Duodenal mucosa (tissue), 2 donors: ENCODE measurements around the gene PTPN1.

Source experiments
- H3K27ac ChIP-seq: one replicate; pipeline ENCODE4 v1.7.0; 2013; ENCODE audit warnings: low read depth, low read length
- H3K27me3 ChIP-seq, 2 donors: one replicate each; pipeline ENCODE4 v1.7.0; 2013; ENCODE audit warnings: low read length in 2 of 2, control low read depth in 1 of 2; ENCODE audit not compliant: insufficient read depth in 2 of 2, control insufficient read depth in 1 of 2
- H3K36me3 ChIP-seq, 2 donors: one replicate each; pipeline ENCODE4 v1.7.0; 2013; ENCODE audit warnings: low read length in 2 of 2, control low read depth in 1 of 2; ENCODE audit not compliant: insufficient read depth in 2 of 2, control insufficient read depth in 1 of 2
- H3K4me1 ChIP-seq, 2 donors: one replicate each; pipeline ENCODE4 v1.7.0; 2013; ENCODE audit warnings: low read length in 2 of 2, control low read depth in 1 of 2; ENCODE audit not compliant: insufficient read depth in 2 of 2, control insufficient read depth in 1 of 2
- H3K4me3 ChIP-seq, 2 donors: one replicate each; pipeline ENCODE4 v1.7.0; 2013; ENCODE audit warnings: low read length in 2 of 2, low read depth in 1 of 2
- H3K9ac ChIP-seq, 2 donors: one replicate each; pipeline ENCODE4 v1.7.0; 2013; ENCODE audit warnings: low read length in 2 of 2, low read depth in 1 of 2
- H3K9me3 ChIP-seq, 2 donors: one replicate each; pipeline ENCODE4 v1.7.0; 2013; ENCODE audit warnings: low read length in 2 of 2, control low read depth in 1 of 2; ENCODE audit not compliant: control insufficient read depth in 1 of 2

PTPN1 gene

GRCh38 chr20:50482396-50482981 lies 27.7 kb upstream of the PTPN1 start:
- Histone ChIP-seq H3K27ac (no peak overlapping the region), H3K4me3 (no peak overlapping the region), H3K27me3 (no peaks in the 10 kb centered on the region), H3K9me3 (no peaks in the 10 kb centered on the region), H3K36me3 (no peaks in the 10 kb centered on the region), H3K9ac (no peak overlapping the region), H3K4me1 (peaks cover 8 to 23% of the 10 kb centered on the region in 2 donors)

GRCh38 chr20:50484271-50484976 lies 25.8 kb upstream of the PTPN1 start:
- Histone ChIP-seq H3K4me3 (peak overlapping the region; percentile 66 to 94), H3K36me3 (no peaks in the 10 kb centered on the region), H3K9me3 (no peaks in the 10 kb centered on the region), H3K27ac (no peak overlapping the region), H3K4me1 (peaks cover 0 to 15% of the 10 kb centered on the region in 2 donors), H3K27me3 (no peaks in the 10 kb centered on the region), H3K9ac (peak overlapping the region; percentile 61 to 91)

GRCh38 chr20:50487397-50487796 lies 22.8 kb upstream of the PTPN1 start:
- H3K27ac ChIP-seq, result no peak overlapping the region
- no peak overlapping the region for H3K4me3 ChIP-seq
- no peaks in the 10 kb centered on the region for H3K9me3 ChIP-seq
- H3K4me1 ChIP-seq, result peaks cover 0 to 15% of the 10 kb centered on the region in 2 donors
- H3K36me3 ChIP-seq, result no peaks in the 10 kb centered on the region
- H3K9ac ChIP-seq, result no peak overlapping the region
- H3K27me3 ChIP-seq, result no peaks in the 10 kb centered on the region

- no peaks in the 10 kb centered on the region for H3K9me3 ChIP-seq
- no peak overlapping the region for H3K27ac ChIP-seq
- no peak overlapping the region for H3K4me3 ChIP-seq
- no peak overlapping the region for H3K9ac ChIP-seq
- no peaks in the 10 kb centered on the region for H3K27me3 ChIP-seq
- H3K36me3 ChIP-seq, result no peaks in the 10 kb centered on the region
- peaks cover 0 to 13% of the 10 kb centered on the region in 2 donors for H3K4me1 ChIP-seq
Measured at GRCh38 chr20:50488236-50488806, 21.9 kb upstream of the PTPN1 start.

GRCh38 chr20:50491168-50491567 lies 19.0 kb upstream of the PTPN1 start:
- Histone ChIP-seq H3K4me3 (no peak overlapping the region), H3K27ac (no peak overlapping the region), H3K36me3 (no peaks in the 10 kb centered on the region), H3K9me3 (no peaks in the 10 kb centered on the region), H3K4me1 (no peaks in the 10 kb centered on the region), H3K9ac (no peak overlapping the region), H3K27me3 (no peaks in the 10 kb centered on the region)

GRCh38 chr20:50491926-50492634 lies 18.1 kb upstream of the PTPN1 start:
- Histone ChIP-seq H3K27me3 (no peaks in the 10 kb centered on the region), H3K9me3 (no peaks in the 10 kb centered on the region), H3K4me3 (no peak overlapping the region), H3K9ac (no peak overlapping the region), H3K27ac (no peak overlapping the region), H3K36me3 (no peaks in the 10 kb centered on the region), H3K4me1 (no peaks in the 10 kb centered on the region)

- Histone ChIP-seq H3K4me1 (no peaks in the 10 kb centered on the region), H3K9ac (no peak overlapping the region), H3K9me3 (no peaks in the 10 kb centered on the region), H3K27me3 (no peaks in the 10 kb centered on the region), H3K36me3 (no peaks in the 10 kb centered on the region), H3K4me3 (no peak overlapping the region), H3K27ac (no peak overlapping the region)
Measured at GRCh38 chr20:50493881-50494253, 16.3 kb upstream of the PTPN1 start.

GRCh38 chr20:50494428-50494827 lies 15.8 kb upstream of the PTPN1 start:
- Histone ChIP-seq H3K9ac (no peak overlapping the region), H3K36me3 (no peaks in the 10 kb centered on the region), H3K27ac (no peak overlapping the region), H3K27me3 (no peaks in the 10 kb centered on the region), H3K4me3 (no peak overlapping the region), H3K4me1 (no peaks in the 10 kb centered on the region), H3K9me3 (no peaks in the 10 kb centered on the region)

- no peaks in the 10 kb centered on the region for H3K36me3 ChIP-seq
- H3K4me3 ChIP-seq, result no peak overlapping the region
- no peak overlapping the region for H3K9ac ChIP-seq
- H3K4me1 ChIP-seq, result no peaks in the 10 kb centered on the region
- H3K9me3 ChIP-seq, result no peaks in the 10 kb centered on the region
- no peaks in the 10 kb centered on the region for H3K27me3 ChIP-seq
- no peak overlapping the region for H3K27ac ChIP-seq
Measured at GRCh38 chr20:50496773-50497385, 13.3 kb upstream of the PTPN1 start.
